Measurements from ENCODE around the gene TMCC1.
"Not testable (repeated sequence)": the region's sequence is repeated elsewhere in the genome, so short reads cannot be mapped to it uniquely, and the experiment has no call there.

TMCC1 gene

GRCh38 chr3:129612534-129613366, 280.8 kb downstream of the TMCC1 start:
- DNase-seq (ENCODE audit: low read depth in 1 of 2, low spot score in 1 of 2) = no peak

- no peak for DNase-seq (ENCODE audit: low read depth in 1 of 2, low spot score in 1 of 2)
These were observed 281.5 kb downstream of the TMCC1 start for GRCh38 chr3:129611812-129612533.

GRCh38 chr3:129611446-129611800, 282.1 kb downstream of the TMCC1 start:
- DNase-seq (ENCODE audit: low read depth in 1 of 2, low spot score in 1 of 2) = no peak

- DNase-seq (ENCODE audit: low read depth in 1 of 2, low spot score in 1 of 2) = not testable (repeated sequence)
These were observed 282.6 kb downstream of the TMCC1 start for GRCh38 chr3:129610794-129611445.

GRCh38 chr3:129610276-129610675, 283.2 kb downstream of the TMCC1 start:
- no peak for DNase-seq (ENCODE audit: low read depth in 1 of 2, low spot score in 1 of 2)

- no peak for DNase-seq (ENCODE audit: low read depth in 1 of 2, low spot score in 1 of 2)
These were observed 283.8 kb downstream of the TMCC1 start for GRCh38 chr3:129609591-129610182.

GRCh38 chr3:129608936-129609590, 284.4 kb downstream of the TMCC1 start:
- no peak for DNase-seq (ENCODE audit: low read depth in 1 of 2, low spot score in 1 of 2)

GRCh38 chr3:129608087-129608935, 285.2 kb downstream of the TMCC1 start:
- no peak for DNase-seq (ENCODE audit: low read depth in 1 of 2, low spot score in 1 of 2)

- DNase-seq (ENCODE audit: low read depth in 1 of 2, low spot score in 1 of 2) = no peak
These were observed 286.0 kb downstream of the TMCC1 start for GRCh38 chr3:129607391-129608068.

GRCh38 chr3:129606636-129607390, 286.7 kb downstream of the TMCC1 start, which contains the start of gene PLXND1:
Gene PLXND1 (minus strand): TSS chr3:129606676. CDS start chr3:129606639, 37 bp downstream.
- peak in 1 of 2 donors; percentile 34 for DNase-seq (ENCODE audit: low read depth in 1 of 2, low spot score in 1 of 2)

GRCh38 chr3:129605922-129606635, 287.4 kb downstream of the TMCC1 start:
- DNase-seq (ENCODE audit: low read depth in 1 of 2, low spot score in 1 of 2) = no peak

GRCh38 chr3:129605203-129605921, 288.1 kb downstream of the TMCC1 start:
- no peak for DNase-seq (ENCODE audit: low read depth in 1 of 2, low spot score in 1 of 2)

- no peak for DNase-seq (ENCODE audit: low read depth in 1 of 2, low spot score in 1 of 2)
These were observed 288.7 kb downstream of the TMCC1 start for GRCh38 chr3:129604767-129605166.

- no peak for DNase-seq (ENCODE audit: low read depth in 1 of 2, low spot score in 1 of 2)
These were observed 289.3 kb downstream of the TMCC1 start for GRCh38 chr3:129603991-129604749.

- DNase-seq (ENCODE audit: low read depth in 1 of 2, low spot score in 1 of 2) = no peak
These were observed 290.0 kb downstream of the TMCC1 start for GRCh38 chr3:129603561-129603942.

- DNase-seq (ENCODE audit: low read depth in 1 of 2, low spot score in 1 of 2) = no peak
These were observed 290.6 kb downstream of the TMCC1 start for GRCh38 chr3:129602730-129603560.
